SK-N-MC (cell line): ENCODE measurements around the gene UBE3A.

Experiments
- DNase-seq: peaks from one replicate; pipeline ENCODE4 v3.0.0-alpha.2; 2011; ENCODE audit warnings: low read depth, low spot score
- H3K27ac ChIP-seq: fragments of 200-600 bp; sonication (generic); 2 replicates; pipeline ENCODE4 v1.5.1; 2016; ENCODE audit warnings: mixed run types
- H3K36me3 ChIP-seq: fragments of 200-600 bp; sonication (generic); 2 replicates; pipeline ENCODE4 v1.6.1; 2017; ENCODE audit warnings: antibody characterized with exemption, low read length, mixed read lengths; ENCODE audit not compliant: insufficient read depth
- H3K4me3 ChIP-seq: fragments of 200-600 bp; sonication (generic); 2 replicates; pipeline ENCODE4 v1.5.1; 2016
- H3K9ac ChIP-seq: fragments of 200-600 bp; sonication (generic); 2 replicates; pipeline ENCODE4 v1.8.0; 2017; ENCODE audit warnings: mixed run types, mixed read lengths; ENCODE audit not compliant: insufficient read length
- H3K9me3 ChIP-seq: fragments of 200-600 bp; sonication (generic); 2 replicates; pipeline ENCODE4 v1.6.1; 2017; ENCODE audit warnings: low read depth, mild to moderate bottlenecking, antibody characterized with exemption, low read length, moderate library complexity, mixed read lengths
- EZH2 ChIP-seq: fragments of 200-600 bp; sonication (generic); IDR thresholded peaks from one replicate; pipeline ENCODE4 v1.6.1; 2017; ENCODE audit warnings: antibody characterized with exemption
- FOXP2 ChIP-seq: optimal IDR thresholded peaks from 2 replicates; pipeline ENCODE3; 2011; ENCODE audit warnings: mild to moderate bottlenecking, moderate library complexity; ENCODE audit not compliant: insufficient read depth; ENCODE audit errors: extremely low read length, control extremely low read depth
- POLR2AphosphoS5 ChIP-seq: IDR thresholded peaks from 2 replicates; pipeline ENCODE4 v1.6.1; 2012; ENCODE audit warnings: mild to moderate bottlenecking, low read depth, low read length, borderline replicate concordance

UBE3A gene

GRCh38 chr15:25433118-25433865, 5.5 kb downstream of the UBE3A start:
- Histone ChIP-seq H3K9ac (no peak overlapping the region), H3K27ac (no peak overlapping the region), H3K9me3 (peaks cover 28% of the 10 kb centered on the region), H3K36me3 (peaks cover 84% of the 10 kb centered on the region), H3K4me3 (no peak overlapping the region)
- no peak for TF ChIP-seq EZH2
- TF ChIP-seq FOXP2: no peak
- no peak for TF ChIP-seq POLR2AphosphoS5
- no peak for DNase-seq

GRCh38 chr15:25431836-25432561, 6.8 kb downstream of the UBE3A start:
- TF ChIP-seq FOXP2: no peak
- TF ChIP-seq EZH2: no peak
- Histone ChIP-seq H3K4me3 (no peak overlapping the region), H3K9me3 (peaks cover 34% of the 10 kb centered on the region), H3K27ac (no peak overlapping the region), H3K9ac (no peak overlapping the region), H3K36me3 (peaks cover 86% of the 10 kb centered on the region)
- no peak for DNase-seq

- peaks cover 30% of the 10 kb centered on the region; the same call in 1 of the 2 replicates for H3K9me3 ChIP-seq
- H3K4me3 ChIP-seq: no peak overlapping the region
- H3K36me3 ChIP-seq: peaks cover 76% of the 10 kb centered on the region
- no peak overlapping the region for H3K9ac ChIP-seq
- TF ChIP-seq POLR2AphosphoS5 (no peak), EZH2 (no peak), FOXP2 (no peak)
- DNase-seq: no peak
- H3K27ac ChIP-seq: no peak overlapping the region
Observed at GRCh38 chr15:25427861-25428260, 11.0 kb downstream of the UBE3A start.

GRCh38 chr15:25426896-25427610, 11.8 kb downstream of the UBE3A start:
- no peak overlapping the region for H3K4me3 ChIP-seq
- DNase-seq: no peak
- H3K9me3 ChIP-seq: peaks cover 33% of the 10 kb centered on the region; the same call in 1 of the 2 replicates
- TF ChIP-seq EZH2: no peak
- no peak for TF ChIP-seq FOXP2
- no peak for TF ChIP-seq POLR2AphosphoS5
- H3K27ac ChIP-seq: no peak overlapping the region
- no peak overlapping the region for H3K9ac ChIP-seq
- H3K36me3 ChIP-seq: peaks cover 69% of the 10 kb centered on the region

GRCh38 chr15:25424073-25424472, 14.8 kb downstream of the UBE3A start:
- Histone ChIP-seq H3K36me3 (peaks cover 71% of the 10 kb centered on the region), H3K9me3 (peaks cover 44% of the 10 kb centered on the region; the same call in 1 of the 2 replicates), H3K9ac (no peak overlapping the region), H3K27ac (no peak overlapping the region), H3K4me3 (no peak overlapping the region)
- TF ChIP-seq EZH2 (no peak), POLR2AphosphoS5 (no peak)
- no peak for DNase-seq

- Histone ChIP-seq H3K27ac (no peak overlapping the region), H3K9ac (no peak overlapping the region), H3K36me3 (peaks cover 72% of the 10 kb centered on the region), H3K4me3 (no peak overlapping the region), H3K9me3 (peaks cover 34% of the 10 kb centered on the region; the same call in 1 of the 2 replicates)
- TF ChIP-seq EZH2 (no peak), FOXP2 (no peak), POLR2AphosphoS5 (no peak)
- DNase-seq: no peak
Observed at GRCh38 chr15:25422021-25422420, 16.8 kb downstream of the UBE3A start.

GRCh38 chr15:25418202-25418601, 20.6 kb downstream of the UBE3A start:
- Histone ChIP-seq H3K4me3 (no peak overlapping the region), H3K27ac (no peak overlapping the region), H3K9me3 (peaks cover 30% of the 10 kb centered on the region; the same call in 1 of the 2 replicates), H3K9ac (no peak overlapping the region), H3K36me3 (peaks cover 48% of the 10 kb centered on the region)
- TF ChIP-seq POLR2AphosphoS5: no peak
- no peak for TF ChIP-seq FOXP2
- TF ChIP-seq EZH2: no peak
- DNase-seq: no peak

- DNase-seq: no peak
- no peak overlapping the region for H3K9ac ChIP-seq
- no peak overlapping the region for H3K27ac ChIP-seq
- no peak overlapping the region for H3K4me3 ChIP-seq
- peaks cover 48% of the 10 kb centered on the region for H3K36me3 ChIP-seq
- H3K9me3 ChIP-seq: peaks cover 28% of the 10 kb centered on the region; the same call in 1 of the 2 replicates
- TF ChIP-seq FOXP2 (no peak), POLR2AphosphoS5 (no peak), EZH2 (no peak)
Observed at GRCh38 chr15:25417604-25418003, 21.2 kb downstream of the UBE3A start.
